Urinary bladder (tissue), 4 donors: ENCODE data around the gene ZMYND11. TPM values are rescaled to one million over a fixed set of nuclear protein-coding genes. Genes with fewer than 3 reads are reported as not detected.

Experiments
- DNase-seq: peaks from one replicate; pipeline ENCODE4 v3.0.0-alpha.2; 2015; ENCODE audit errors: extremely low spot score
- H3K27ac ChIP-seq: one replicate; pipeline ENCODE4 v1.5.1; 2013; ENCODE audit warnings: low read depth, mild to moderate bottlenecking, moderate library complexity
- H3K36me3 ChIP-seq: one replicate; pipeline ENCODE4 v1.6.1; 2013; ENCODE audit warnings: mild to moderate bottlenecking, moderate library complexity; ENCODE audit not compliant: insufficient read depth
- H3K4me1 ChIP-seq: one replicate; pipeline ENCODE4 v1.6.1; 2013; ENCODE audit warnings: mild to moderate bottlenecking, moderate library complexity; ENCODE audit not compliant: insufficient read depth
- H3K4me3 ChIP-seq: one replicate; pipeline ENCODE4 v1.5.1; 2013; ENCODE audit warnings: low read depth, low read length
- WGBS: extraction: QIAGEN DNeasy Blood & Tissue Kit; methylation state at CpG from one replicate; pipeline ENCODE4 v1.1.7; 2013; 5-methylcytosine and 5-hydroxymethylcytosine counted together
- polyA plus RNA-seq: library from polyadenylated mRNA; stranded (reverse); fragments of 200-250 nt; gene quantifications from one replicate; pipeline ENCODE4 v1.2.3, GENCODE V29; 2013
- total RNA-seq: library from RNA; depleted of rRNA; stranded (reverse); fragments of >200 nt; gene quantifications from one replicate; pipeline ENCODE4 v1.2.3, GENCODE V29; 2014
- donor health status: healthy with polysubstance abuse.
- donor health status: healthy.

ZMYND11 gene
- total and polyA plus RNA-seq, 2 donors: 87.6 to 114 TPM

DNA sequence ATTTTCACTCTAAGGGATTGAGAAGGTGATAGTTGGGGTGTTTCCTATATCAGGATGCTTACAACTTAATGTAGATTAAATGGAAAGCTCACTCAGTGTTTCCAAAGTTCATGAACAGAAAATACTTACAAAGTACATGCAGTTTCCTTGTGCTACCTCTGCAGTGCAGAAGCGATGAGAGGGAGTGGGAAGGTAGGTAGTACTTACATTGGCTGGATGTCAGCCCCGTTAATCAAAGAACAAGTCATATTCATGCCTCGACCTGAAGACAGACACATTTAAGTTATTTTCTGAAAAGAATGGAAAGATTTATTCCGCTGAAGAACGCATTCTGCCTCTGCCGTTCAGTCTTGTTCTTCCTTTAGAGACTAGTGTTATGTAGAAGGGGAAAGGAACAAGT, 93.1 kb downstream of the ZMYND11 start:
- no peak overlapping the region for H3K4me3 ChIP-seq
- H3K36me3 ChIP-seq: peaks cover 2% of the 10 kb centered on the region
- no peak for DNase-seq
- H3K4me1 ChIP-seq: no peaks in the 10 kb centered on the region
- no peak overlapping the region for H3K27ac ChIP-seq
- WGBS: 90% methylated on average over 6 of the region's 6 CpGs

DNA sequence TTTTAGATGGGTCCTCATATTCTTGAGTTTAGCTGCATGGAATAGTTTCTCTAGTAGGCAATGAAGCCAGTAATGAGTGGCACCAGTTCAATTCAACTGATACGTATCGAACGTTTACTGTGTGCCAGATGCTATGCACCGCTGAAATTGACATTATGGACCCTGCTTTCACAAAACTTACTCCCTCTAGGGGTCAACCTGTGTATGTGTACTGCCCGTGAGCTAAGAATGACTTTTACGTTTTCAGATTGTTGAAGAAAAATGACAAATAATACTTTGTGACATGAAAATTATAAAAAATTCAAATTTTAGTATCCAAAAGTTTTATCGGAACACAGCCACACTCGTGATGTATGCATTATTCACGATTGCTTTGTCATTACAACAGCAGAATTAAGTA, 95.5 kb downstream of the ZMYND11 start:
- no peak overlapping the region for H3K4me3 ChIP-seq
- 91% methylated on average over 9 of the region's 9 CpGs for WGBS
- H3K27ac ChIP-seq: no peak overlapping the region
- peaks cover 2% of the 10 kb centered on the region for H3K36me3 ChIP-seq
- no peaks in the 10 kb centered on the region for H3K4me1 ChIP-seq
- DNase-seq: no peak

DNA sequence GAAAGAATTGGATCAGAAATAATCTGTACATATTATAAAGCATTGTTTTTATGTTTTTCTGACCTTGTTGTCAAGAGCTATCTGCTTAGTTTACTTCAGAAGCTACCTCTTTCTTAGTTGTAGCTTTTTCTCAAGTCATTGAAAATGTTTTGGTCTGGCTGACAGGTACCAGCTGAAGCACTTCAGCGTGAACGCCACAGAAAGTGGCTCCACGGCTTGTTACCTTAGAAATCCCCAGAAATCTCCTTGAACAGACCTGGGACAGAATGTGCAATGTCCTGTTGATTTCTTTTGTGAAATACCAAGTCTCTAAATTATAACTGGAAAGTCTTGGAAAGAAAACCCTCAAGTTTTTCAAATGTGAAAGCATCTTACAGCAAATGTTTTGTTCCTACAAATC, 96.8 kb downstream of the ZMYND11 start:
- DNase-seq: no peak
- Histone ChIP-seq H3K27ac (no peak overlapping the region), H3K36me3 (peaks cover 2% of the 10 kb centered on the region), H3K4me3 (no peak overlapping the region), H3K4me1 (no peaks in the 10 kb centered on the region)
- 87% methylated on average over 3 of the region's 3 CpGs for WGBS

DNA sequence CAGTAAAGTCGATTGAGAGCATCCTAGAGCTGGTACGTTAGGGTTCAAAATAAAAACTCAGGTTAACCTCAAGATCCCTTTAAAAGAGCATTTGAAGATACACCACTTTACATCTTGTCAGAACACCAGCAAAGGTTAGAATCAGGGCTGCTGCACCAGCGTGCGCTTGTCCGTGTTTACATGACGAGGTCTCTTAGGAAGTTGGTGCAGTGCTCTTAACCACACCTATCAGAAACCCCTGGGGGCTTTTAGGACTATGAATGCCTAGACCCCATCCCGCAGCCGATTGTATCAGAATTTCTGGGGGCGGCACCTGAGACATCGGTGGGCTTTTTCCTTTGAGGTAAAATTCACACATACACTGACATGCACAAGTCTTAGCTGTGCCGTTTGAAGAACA, 97.6 kb downstream of the ZMYND11 start:
- H3K27ac ChIP-seq: no peak overlapping the region
- peaks cover 2% of the 10 kb centered on the region for H3K36me3 ChIP-seq
- DNase-seq: no peak
- no peaks in the 10 kb centered on the region for H3K4me1 ChIP-seq
- no peak overlapping the region for H3K4me3 ChIP-seq
- WGBS: 96% methylated on average over 11 of the region's 11 CpGs

DNA sequence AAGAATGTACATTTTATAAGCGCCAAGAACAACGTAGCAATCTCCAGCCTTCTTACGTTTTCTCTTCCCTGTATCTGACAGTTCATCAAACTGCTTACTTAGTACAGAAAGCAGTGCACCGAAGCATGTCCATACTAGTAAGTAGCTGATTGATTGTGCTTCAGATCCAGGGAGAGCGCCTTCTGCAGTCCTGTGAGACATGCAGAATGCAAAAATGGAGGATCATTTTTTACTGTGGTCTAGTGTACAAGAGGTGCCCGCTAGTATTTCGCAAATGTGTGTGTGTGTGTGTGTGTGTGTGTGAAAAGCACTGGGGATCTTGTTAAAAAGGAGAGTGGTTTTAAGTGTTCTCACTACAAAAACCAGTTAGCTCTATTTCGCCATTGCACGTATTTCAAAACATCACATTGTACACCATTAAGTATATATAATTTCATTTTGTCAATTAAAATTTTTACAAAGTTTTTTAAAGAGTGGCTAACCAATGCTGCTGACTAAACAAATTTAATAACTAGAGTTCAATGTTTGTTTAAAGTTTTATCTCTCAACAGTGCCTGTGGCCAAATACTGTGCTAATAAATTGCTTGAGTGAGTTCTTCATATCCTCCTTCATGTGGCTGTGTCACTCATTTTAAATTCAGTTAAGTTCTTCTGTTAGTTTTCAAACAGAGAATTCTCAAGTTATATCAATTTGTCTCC, 99.6 kb downstream of the ZMYND11 start:
- Histone ChIP-seq H3K36me3 (peaks cover 2% of the 10 kb centered on the region), H3K27ac (no peak overlapping the region), H3K4me1 (no peaks in the 10 kb centered on the region), H3K4me3 (no peak overlapping the region)
- WGBS: 84% methylated on average over 9 of the region's 9 CpGs
- DNase-seq: peak; percentile 23

DNA sequence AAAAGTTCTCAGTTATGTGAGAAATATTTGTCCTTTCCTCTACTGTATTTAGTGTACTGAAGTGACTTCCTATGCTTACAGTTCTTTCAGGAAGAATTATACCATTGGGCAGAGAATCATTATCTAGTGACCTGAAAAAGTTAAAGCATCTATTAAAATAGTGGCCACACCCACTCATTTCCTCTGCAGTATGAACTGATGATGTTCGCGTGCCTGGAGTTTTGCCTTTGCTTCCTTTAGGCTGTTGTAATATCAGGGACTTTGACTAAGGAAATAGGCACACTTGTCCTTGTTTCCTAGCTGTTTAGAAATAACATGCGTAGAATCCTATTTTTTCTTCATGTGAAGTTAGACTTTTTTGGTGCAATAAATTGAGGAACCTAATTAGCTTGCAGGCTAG, 100.7 kb downstream of the ZMYND11 start:
- 59% methylated on average over 3 of the region's 3 CpGs for WGBS
- H3K4me1 ChIP-seq: no peaks in the 10 kb centered on the region
- no peak overlapping the region for H3K27ac ChIP-seq
- DNase-seq: no peak
- H3K36me3 ChIP-seq: peaks cover 2% of the 10 kb centered on the region
- H3K4me3 ChIP-seq: no peak overlapping the region

DNA sequence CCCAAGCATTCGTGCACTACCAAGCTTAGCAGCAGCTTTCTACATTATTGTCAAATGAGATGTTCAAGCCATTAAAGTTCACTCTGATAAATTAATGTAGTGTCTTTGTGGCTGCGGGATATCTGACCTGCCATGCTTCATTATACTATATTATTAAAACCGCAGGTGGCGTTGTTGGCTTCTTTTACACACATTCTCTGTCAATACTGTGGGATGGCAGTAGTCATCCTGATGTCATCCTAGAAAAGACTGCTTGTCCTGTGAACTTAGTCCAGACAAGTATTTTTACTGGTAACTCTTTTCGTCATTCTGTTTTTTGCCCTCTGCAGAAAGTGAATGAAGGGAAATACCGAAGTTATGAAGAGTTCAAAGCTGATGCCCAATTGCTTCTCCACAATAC, 103.9 kb downstream of the ZMYND11 start:
- no peak overlapping the region for H3K4me3 ChIP-seq
- no peaks in the 10 kb centered on the region for H3K4me1 ChIP-seq
- WGBS: 95% methylated on average over 6 of the region's 6 CpGs
- no peak for DNase-seq
- peaks cover 5% of the 10 kb centered on the region for H3K36me3 ChIP-seq
- H3K27ac ChIP-seq: no peak overlapping the region

DNA sequence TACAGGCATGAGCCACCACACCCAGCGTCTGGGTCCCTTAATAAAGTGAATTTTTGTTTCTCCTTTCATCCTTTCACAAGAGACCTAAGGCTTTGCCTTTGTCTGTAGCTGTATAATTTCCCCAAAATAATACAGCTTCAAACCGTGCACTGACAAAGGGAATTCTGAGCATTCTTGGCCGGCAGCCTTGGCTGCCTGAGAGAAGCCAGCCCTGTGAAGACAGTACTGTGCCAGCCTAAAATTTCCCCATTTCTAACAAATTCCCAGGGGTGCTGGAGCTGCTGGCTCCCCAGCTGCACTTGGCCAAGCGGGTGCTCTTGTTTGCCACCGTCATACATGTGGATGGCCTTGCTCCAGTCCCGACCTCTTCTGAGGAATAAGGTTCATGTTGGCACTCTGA, 106.2 kb downstream of the ZMYND11 start:
- no peak overlapping the region for H3K4me3 ChIP-seq
- WGBS: 65% methylated on average over 6 of the region's 6 CpGs
- no peaks in the 10 kb centered on the region for H3K4me1 ChIP-seq
- DNase-seq: no peak
- no peak overlapping the region for H3K27ac ChIP-seq
- peaks cover 5% of the 10 kb centered on the region for H3K36me3 ChIP-seq

DNA sequence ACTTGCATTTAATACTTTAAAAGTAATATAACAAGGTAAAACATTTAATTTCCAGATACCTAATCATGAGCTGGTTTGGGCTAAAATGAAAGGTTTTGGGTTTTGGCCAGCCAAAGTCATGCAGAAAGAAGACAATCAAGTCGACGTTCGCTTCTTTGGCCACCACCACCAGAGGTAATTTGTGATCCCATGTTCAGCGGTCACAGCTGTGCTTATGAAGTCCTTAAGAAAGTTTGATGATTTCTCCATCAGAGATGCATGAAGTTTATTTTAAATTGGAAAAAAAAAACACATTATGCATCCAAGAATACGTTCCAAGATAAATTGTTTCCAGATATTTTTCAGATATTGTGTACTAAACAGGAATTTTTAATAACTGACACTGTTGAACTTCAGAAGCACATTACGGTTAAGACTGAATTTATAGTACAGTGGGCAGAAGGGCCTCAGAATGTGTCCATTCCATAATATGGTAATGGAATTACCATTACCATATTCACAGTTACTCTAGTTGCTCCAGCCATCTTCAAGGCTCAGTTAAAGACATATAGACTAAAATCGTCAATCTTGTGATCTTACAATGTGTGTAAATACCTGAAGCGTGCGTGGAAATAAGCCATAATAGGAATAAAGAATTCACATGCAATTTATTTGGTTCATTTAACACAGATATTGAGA, 106.8 kb downstream of the ZMYND11 start:
- H3K36me3 ChIP-seq: peaks cover 5% of the 10 kb centered on the region
- no peak overlapping the region for H3K4me3 ChIP-seq
- no peak overlapping the region for H3K27ac ChIP-seq
- no peak for DNase-seq
- no peaks in the 10 kb centered on the region for H3K4me1 ChIP-seq
- 81% methylated on average over 9 of the region's 9 CpGs for WGBS

DNA sequence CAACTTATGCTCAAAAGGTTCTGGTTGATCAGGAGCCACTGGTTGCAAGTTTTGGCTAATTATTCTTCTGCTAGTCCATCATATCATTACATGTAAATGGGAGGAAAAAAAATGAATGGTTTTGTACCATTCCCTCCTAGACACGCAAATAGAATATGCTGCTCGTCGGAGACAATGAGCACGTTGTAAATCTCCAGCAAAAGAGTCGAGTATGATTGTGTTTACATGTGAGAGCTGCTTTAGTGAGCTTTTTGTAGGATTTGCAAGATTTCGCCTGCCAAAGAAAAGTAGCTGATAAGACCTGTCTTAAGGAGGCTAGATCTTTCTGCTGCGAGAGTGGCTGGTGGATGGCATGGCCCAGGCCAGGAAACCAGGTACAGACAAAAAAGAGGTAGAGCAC, 109.0 kb downstream of the ZMYND11 start:
- 56% methylated on average over 7 of the region's 7 CpGs for WGBS
- DNase-seq: no peak
- no peak overlapping the region for H3K27ac ChIP-seq
- no peaks in the 10 kb centered on the region for H3K4me1 ChIP-seq
- no peak overlapping the region for H3K4me3 ChIP-seq
- H3K36me3 ChIP-seq: peaks cover 12% of the 10 kb centered on the region

DNA sequence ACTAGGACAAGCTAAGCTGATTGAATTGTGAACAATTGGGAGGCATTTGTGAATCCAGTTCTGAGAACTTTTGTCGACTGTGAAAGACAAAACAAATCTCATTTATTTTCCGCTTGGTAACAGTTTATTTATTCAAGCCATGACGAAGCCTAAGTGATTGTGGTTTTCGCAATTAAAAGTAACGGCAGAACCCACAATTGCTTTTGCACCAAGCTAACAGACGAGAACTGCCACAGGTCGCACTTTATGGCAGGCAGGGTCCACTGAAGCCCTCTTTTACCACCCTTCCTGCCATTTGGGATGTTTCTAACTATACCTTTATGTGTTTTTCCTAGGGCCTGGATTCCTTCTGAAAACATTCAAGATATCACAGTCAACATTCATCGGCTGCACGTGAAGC, 111.2 kb downstream of the ZMYND11 start:
- Histone ChIP-seq H3K4me3 (no peak overlapping the region), H3K36me3 (peaks cover 12% of the 10 kb centered on the region), H3K4me1 (no peaks in the 10 kb centered on the region), H3K27ac (no peak overlapping the region)
- 90% methylated on average over 9 of the region's 9 CpGs for WGBS
- no peak for DNase-seq

DNA sequence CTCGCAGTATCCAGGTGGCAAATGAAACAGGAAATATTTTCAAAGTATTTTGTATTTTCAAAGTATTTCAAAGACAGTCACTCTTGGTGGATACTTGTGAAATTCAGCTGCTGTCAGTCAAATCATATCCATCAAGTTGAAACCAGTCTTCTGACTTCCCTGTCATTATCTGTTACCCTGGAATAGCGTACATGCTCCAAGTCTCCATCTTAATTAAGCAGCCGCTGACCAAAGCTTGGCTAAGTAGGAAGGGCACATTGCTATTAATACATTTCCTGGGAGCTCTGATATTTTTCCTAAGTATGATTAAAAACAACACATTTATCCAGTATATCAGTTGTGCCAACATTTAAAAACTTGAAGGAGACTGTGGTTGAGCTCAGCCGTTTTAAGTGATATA, 112.2 kb downstream of the ZMYND11 start:
- H3K27ac ChIP-seq: no peak overlapping the region
- H3K36me3 ChIP-seq: peaks cover 14% of the 10 kb centered on the region
- no peak overlapping the region for H3K4me3 ChIP-seq
- WGBS: 94% methylated on average over 4 of the region's 4 CpGs
- H3K4me1 ChIP-seq: no peaks in the 10 kb centered on the region
- DNase-seq: no peak

DNA sequence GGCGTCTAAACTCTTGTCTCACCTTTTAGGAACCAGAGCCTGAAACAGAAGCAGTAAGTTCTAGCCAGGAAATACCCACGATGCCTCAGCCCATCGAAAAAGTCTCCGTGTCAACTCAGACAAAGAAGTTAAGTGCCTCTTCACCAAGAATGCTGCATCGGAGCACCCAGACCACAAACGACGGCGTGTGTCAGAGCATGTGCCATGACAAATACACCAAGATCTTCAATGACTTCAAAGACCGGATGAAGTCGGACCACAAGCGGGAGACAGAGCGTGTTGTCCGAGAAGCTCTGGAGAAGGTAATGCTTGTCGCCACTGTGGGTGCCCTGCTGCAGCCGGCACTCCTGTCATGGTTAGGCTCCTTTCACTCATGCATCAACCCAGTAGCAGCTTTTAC, 113.1 kb downstream of the ZMYND11 start:
- Histone ChIP-seq H3K36me3 (peaks cover 12% of the 10 kb centered on the region), H3K4me3 (no peak overlapping the region), H3K4me1 (no peaks in the 10 kb centered on the region), H3K27ac (no peak overlapping the region)
- 95% methylated on average over 15 of the region's 15 CpGs for WGBS
- no peak for DNase-seq

DNA sequence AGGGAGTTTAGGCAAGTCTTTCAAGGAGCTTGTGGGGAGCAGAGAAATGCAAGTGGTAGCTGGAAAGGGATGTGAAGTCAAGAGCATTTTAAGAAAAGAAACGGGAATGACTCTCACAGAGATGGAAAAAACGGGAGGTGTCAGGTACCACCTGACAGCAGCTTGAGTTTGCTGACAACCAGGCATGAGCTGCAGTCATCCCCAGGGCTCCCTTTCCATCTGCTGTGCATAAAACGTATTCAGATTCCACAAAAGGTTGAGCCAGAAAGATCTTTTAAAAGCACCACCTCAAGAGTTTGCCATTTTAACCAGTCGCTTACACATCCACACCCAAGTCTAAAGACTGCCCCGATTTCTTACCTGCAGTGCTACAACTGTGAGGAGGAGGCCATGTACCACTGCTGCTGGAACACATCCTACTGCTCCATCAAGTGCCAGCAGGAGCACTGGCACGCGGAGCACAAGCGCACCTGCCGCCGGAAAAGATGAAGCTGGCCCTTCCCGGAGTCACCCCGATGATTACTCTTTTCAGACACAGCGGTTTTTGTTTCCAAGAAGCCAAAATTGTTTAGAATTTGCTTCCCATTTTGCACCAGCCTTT, 116.8 kb downstream of the ZMYND11 start:
- Histone ChIP-seq H3K27ac (no peak overlapping the region), H3K36me3 (peaks cover 12% of the 10 kb centered on the region), H3K4me3 (no peak overlapping the region), H3K4me1 (no peaks in the 10 kb centered on the region)
- DNase-seq: no peak
- whole genome bisulfite sequencing: 93% methylated on average over 13 of the region's 13 CpGs
